GM04503 (cell line): ENCODE measurements around the gene HOXD4.

Experiments used
- DNase-seq: peaks from one replicate; pipeline ENCODE4 v3.0.0-alpha.2; 2012; ENCODE audit warnings: low read depth

HOXD4 gene

GRCh38 chr2:176126929-176127773 lies 24.2 kb upstream of the HOXD4 start:
- no peak for DNase-seq

GRCh38 chr2:176127774-176128072 lies 23.6 kb upstream of the HOXD4 start:
- DNase-seq: no peak

GRCh38 chr2:176128172-176128981 lies 23.0 kb upstream of the HOXD4 start:
- no peak for DNase-seq

- DNase-seq: no peak
Observed at GRCh38 chr2:176128982-176129796, 22.2 kb upstream of the HOXD4 start, which contains the start of gene HOXD8. Gene HOXD8 (plus strand): TSS chr2:176129705. CDS start chr2:176130367, 662 bp downstream.

- DNase-seq: no peak
Observed at GRCh38 chr2:176129813-176130146, 21.6 kb upstream of the HOXD4 start.

- DNase-seq: no peak
Observed at GRCh38 chr2:176130147-176130956, 21.0 kb upstream of the HOXD4 start.

- DNase-seq: no peak
Observed at GRCh38 chr2:176130957-176131847, 20.1 kb upstream of the HOXD4 start.

- no peak for DNase-seq
Observed at GRCh38 chr2:176131848-176132158, 19.5 kb upstream of the HOXD4 start.

GRCh38 chr2:176132205-176133171 lies 18.9 kb upstream of the HOXD4 start:
- no peak for DNase-seq

- no peak for DNase-seq
Observed at GRCh38 chr2:176133389-176133788, 18.0 kb upstream of the HOXD4 start.

- no peak for DNase-seq
Observed at GRCh38 chr2:176134035-176134434, 17.3 kb upstream of the HOXD4 start.

GRCh38 chr2:176135035-176135440 lies 16.3 kb upstream of the HOXD4 start:
- DNase-seq: no peak

GRCh38 chr2:176136374-176137251 lies 14.7 kb upstream of the HOXD4 start:
- no peak for DNase-seq

GRCh38 chr2:176137252-176137580 lies 14.1 kb upstream of the HOXD4 start:
- no peak for DNase-seq

- DNase-seq: no peak
Observed at GRCh38 chr2:176137906-176138305, 13.4 kb upstream of the HOXD4 start.

- DNase-seq: no peak
Observed at GRCh38 chr2:176138526-176138922, 12.8 kb upstream of the HOXD4 start.

GRCh38 chr2:176138923-176139660 lies 12.3 kb upstream of the HOXD4 start:
- DNase-seq: no peak
